Neural progenitor cell (in vitro differentiated cells): Measurements from ENCODE around the gene RSPH10B2. TPM values are rescaled to one million over a fixed set of nuclear protein-coding genes. Genes with fewer than 3 reads are reported as not detected.
"Not testable (repeated sequence)": the region's sequence is repeated elsewhere in the genome, so short reads cannot be mapped to it uniquely, and the experiment has no call there.

ENCODE experiments used
- DNase-seq: peaks from one replicate; pipeline ENCODE4 v3.0.0-alpha.2; 2016; ENCODE audit warnings: low spot score
- H2AFZ ChIP-seq: fragments of 200-600 bp; sonication (generic); replicated peaks from 2 replicates; pipeline ENCODE4 v1.6.1; 2016; ENCODE audit warnings: antibody characterized with exemption
- H3F3A ChIP-seq: fragments of 200-600 bp; sonication (generic); 2 replicates; pipeline ENCODE4 v1.6.1; 2016; ENCODE audit warnings: antibody characterized with exemption, low read depth
- H3K27ac ChIP-seq: fragments of 200-600 bp; sonication (generic); 2 replicates; pipeline ENCODE4 v1.5.1; 2016; ENCODE audit warnings: mild to moderate bottlenecking
- H3K27me3 ChIP-seq: fragments of 200-600 bp; sonication (generic); 2 replicates; pipeline ENCODE4 v1.6.1; 2016; ENCODE audit warnings: mild to moderate bottlenecking, moderate library complexity
- H3K36me3 ChIP-seq: fragments of 200-600 bp; sonication (generic); 2 replicates; pipeline ENCODE4 v1.5.1; 2016
- H3K4me1 ChIP-seq: fragments of 200-600 bp; sonication (generic); 2 replicates; pipeline ENCODE4 v1.6.1; 2016; ENCODE audit warnings: mixed run types
- H3K4me2 ChIP-seq: fragments of 200-600 bp; sonication (generic); 2 replicates; pipeline ENCODE4 v1.6.1; 2016
- H3K4me3 ChIP-seq: fragments of 200-600 bp; sonication (generic); 2 replicates; pipeline ENCODE4 v1.5.1; 2016
- H3K79me2 ChIP-seq: fragments of 200-600 bp; sonication (generic); 2 replicates; pipeline ENCODE4 v1.6.1; 2016; ENCODE audit warnings: low read depth
- H3K9ac ChIP-seq: fragments of 200-600 bp; sonication (generic); 2 replicates; pipeline ENCODE4 v1.6.1; 2016
- H3K9me3 ChIP-seq: fragments of 200-600 bp; sonication (generic); 2 replicates; pipeline ENCODE4 v1.5.1; 2016; ENCODE audit warnings: low read depth
- H4K20me1 ChIP-seq: fragments of 200-600 bp; sonication (generic); 2 replicates; pipeline ENCODE4 v1.6.1; 2016; ENCODE audit warnings: low read depth
- H3K27ac Mint-ChIP-seq: 3 replicates; pipeline ENCODE4 v1.8.0; 2021; ENCODE audit warnings: mixed read lengths
- H3K27me3 Mint-ChIP-seq: 2 replicates; pipeline ENCODE4 v1.8.0; 2022; ENCODE audit warnings: low read depth, mild to moderate bottlenecking, inconsistent platforms, moderate library complexity, mixed read lengths; ENCODE audit not compliant: insufficient read depth
- H3K36me3 Mint-ChIP-seq: 3 replicates; pipeline ENCODE4 v1.8.0; 2021; ENCODE audit warnings: mixed read lengths
- H3K4me1 Mint-ChIP-seq: 3 replicates; pipeline ENCODE4 v1.8.0; 2021; ENCODE audit warnings: mixed read lengths
- H3K4me3 Mint-ChIP-seq: 3 replicates; pipeline ENCODE4 v1.8.0; 2021; ENCODE audit warnings: mild to moderate bottlenecking, moderate library complexity, mixed read lengths
- H3K9me3 Mint-ChIP-seq: 3 replicates; pipeline ENCODE4 v1.8.0; 2020; ENCODE audit warnings: mixed read lengths
- CTCF ChIP-seq: fragments of 200-600 bp; sonication (generic); IDR thresholded peaks from 2 replicates; pipeline ENCODE4 v1.5.1; 2017; ENCODE audit warnings: antibody characterized with exemption, mild to moderate bottlenecking
- EZH2 ChIP-seq: fragments of 200-600 bp; sonication (generic); IDR thresholded peaks from 2 replicates; pipeline ENCODE4 v1.6.1; 2017; ENCODE audit warnings: antibody characterized with exemption, mild to moderate bottlenecking, moderate library complexity
- EZH2phosphoT487 ChIP-seq: fragments of 200-600 bp; sonication (generic); IDR thresholded peaks from 2 replicates; pipeline ENCODE4 v1.6.1; 2017; ENCODE audit warnings: antibody characterized with exemption
- total RNA-seq: library from RNA; depleted of rRNA; stranded (reverse); fragments of >200 nt; gene quantifications from 2 replicates; pipeline ENCODE4 v1.2.3, GENCODE V29; 2015; ENCODE audit warnings: low replicate concordance

Gene RSPH10B2
- total RNA-seq, 1 donor from 2014 or later: not detected

GRCh38 chr7:6708304-6708703 is 45.6 kb upstream of the RSPH10B2 start:
- no peak overlapping the region for H3K4me3 ChIP-seq

DNA sequence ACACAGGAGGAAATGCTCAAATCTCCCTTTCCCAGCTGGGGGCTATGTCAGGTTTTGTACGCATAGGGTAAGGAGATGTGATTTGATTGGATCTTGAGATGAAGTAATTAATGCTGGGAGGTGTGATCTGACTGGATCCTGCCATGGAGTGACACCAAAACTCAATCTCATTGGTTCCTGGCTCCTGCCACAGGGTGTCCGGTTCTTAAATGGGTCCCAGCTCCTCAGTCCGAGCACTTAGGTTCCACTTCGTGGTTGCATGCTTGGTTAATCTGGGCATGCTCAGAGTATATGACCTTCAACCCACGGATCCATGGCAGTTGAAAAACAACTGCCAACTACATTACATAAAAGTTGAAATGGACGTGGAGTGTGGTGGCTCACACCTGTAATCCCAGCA is 44.1 kb upstream of the RSPH10B2 start:
- no peak for TF ChIP-seq EZH2
- no peak for TF ChIP-seq EZH2phosphoT487
- no peak for TF ChIP-seq CTCF

More at GRCh38 chr7:6708304-6708703, 45.6 kb upstream of the RSPH10B2 start:
- Histone ChIP-seq H3K36me3 (peaks cover 15% of the 10 kb centered on the region), H3K9ac (no peak overlapping the region), H3K79me2 (peaks cover 33% of the 10 kb centered on the region), H3F3A (peaks cover 9% of the 10 kb centered on the region), H4K20me1 (peaks cover 7% of the 10 kb centered on the region), H3K27ac (no peak overlapping the region), H2AFZ (no peak overlapping the region), H3K4me1 (peaks cover 9% of the 10 kb centered on the region), H3K27me3 (peaks cover 4% of the 10 kb centered on the region), H3K4me2 (no peak overlapping the region), H3K9me3 (no peaks in the 10 kb centered on the region)
- no peak for DNase-seq
- Mint-ChIP-seq H3K4me1 (peaks cover 3% of the 10 kb centered on the region), H3K9me3 (peaks cover 39% of the 10 kb centered on the region), H3K27ac (no peak overlapping the region), H3K27me3 (peaks cover 10% of the 10 kb centered on the region), H3K4me3 (no peak overlapping the region), H3K36me3 (peaks cover 22% of the 10 kb centered on the region)
- TF ChIP-seq EZH2phosphoT487: no peak
- no peak for TF ChIP-seq EZH2
- TF ChIP-seq CTCF: no peak

GRCh38 chr7:6714360-6714759 is 39.5 kb upstream of the RSPH10B2 start:
- Histone ChIP-seq H3K9me3 (no peaks in the 10 kb centered on the region), H4K20me1 (no peaks in the 10 kb centered on the region), H3K27ac (no peak overlapping the region), H3K79me2 (no peaks in the 10 kb centered on the region), H3K4me2 (no peak overlapping the region), H3F3A (no peaks in the 10 kb centered on the region), H3K4me3 (no peak overlapping the region), H3K27me3 (peaks cover 2% of the 10 kb centered on the region), H3K9ac (no peak overlapping the region), H2AFZ (no peak overlapping the region), H3K4me1 (no peaks in the 10 kb centered on the region), H3K36me3 (no peaks in the 10 kb centered on the region)
- Mint-ChIP-seq H3K27me3 (peaks cover 3% of the 10 kb centered on the region), H3K4me1 (no peaks in the 10 kb centered on the region), H3K9me3 (peaks cover 10% of the 10 kb centered on the region), H3K36me3 (no peaks in the 10 kb centered on the region), H3K4me3 (no peak overlapping the region), H3K27ac (no peak overlapping the region)
- DNase-seq: no peak
- no peak for TF ChIP-seq EZH2
- no peak for TF ChIP-seq EZH2phosphoT487
- no peak for TF ChIP-seq CTCF

More for the DNA sequence above, 44.1 kb upstream of the RSPH10B2 start:
- H3K27ac ChIP-seq: no peak overlapping the region
- H3K36me3 ChIP-seq: peaks cover 6% of the 10 kb centered on the region
- no peaks in the 10 kb centered on the region for H3K9me3 ChIP-seq
- H3K27me3 ChIP-seq: peaks cover 4% of the 10 kb centered on the region
- Mint-ChIP-seq H3K27me3 (peaks cover 7% of the 10 kb centered on the region), H3K27ac (no peak overlapping the region), H3K36me3 (peaks cover 10% of the 10 kb centered on the region), H3K4me3 (no peak overlapping the region), H3K4me1 (peaks cover 3% of the 10 kb centered on the region), H3K9me3 (peaks cover 27% of the 10 kb centered on the region)
- H4K20me1 ChIP-seq: peaks cover 7% of the 10 kb centered on the region
- DNase-seq: no peak
- H2AFZ ChIP-seq: no peak overlapping the region
- H3K9ac ChIP-seq: no peak overlapping the region
- peaks cover 9% of the 10 kb centered on the region for H3F3A ChIP-seq
- no peak overlapping the region for H3K4me2 ChIP-seq
- H3K4me1 ChIP-seq: peaks cover 9% of the 10 kb centered on the region
- H3K79me2 ChIP-seq: peaks cover 18% of the 10 kb centered on the region
- H3K4me3 ChIP-seq: no peak overlapping the region

GRCh38 chr7:6715898-6716297 is 38.0 kb upstream of the RSPH10B2 start:
- not testable (repeated sequence) for H3K9ac ChIP-seq, H3K9me3 Mint-ChIP-seq, H3K4me3 ChIP-seq, H3K27ac Mint-ChIP-seq, H3K4me1 ChIP-seq, H3K27me3 ChIP-seq, H3K4me3 Mint-ChIP-seq, H3F3A ChIP-seq, H3K4me2 ChIP-seq, H2AFZ ChIP-seq, H3K27me3 Mint-ChIP-seq, DNase-seq, H3K27ac ChIP-seq, H3K36me3 Mint-ChIP-seq, H3K36me3 ChIP-seq, H3K79me2 ChIP-seq, H3K9me3 ChIP-seq, H3K4me1 Mint-ChIP-seq, H4K20me1 ChIP-seq
